Endothelial cell of umbilical vein (primary cell): ENCODE results near the gene PNLIPRP1. TPM values are rescaled to one million over a fixed set of nuclear protein-coding genes. Genes with fewer than 3 reads are reported as not detected.

Source experiments
- BruUV-seq: library from RNA; stranded (reverse); fragments of 400-500 nt; replicated peaks from 2 replicates; lab custom pipeline; 2021; lab: Mats Ljungman, UMichigan
- CTCF ChIA-PET: fragments of 300-600, 350-600 bp; sonication (Branson Sonifier 250); formaldehyde crosslinking; loops from one replicate; lab custom pipeline; 2021; ENCODE audit warnings: antibody characterized with exemption, inconsistent platforms; lab: Charles Lee
- POLR2A ChIA-PET: fragments of 300-600, 350-600 bp; sonication (Branson Sonifier 250); formaldehyde crosslinking; loops from one replicate; lab custom pipeline; 2021; ENCODE audit warnings: antibody characterized with exemption, inconsistent platforms; lab: Charles Lee
- DNase-seq: peaks from one replicate; pipeline ENCODE4 v3.0.0-alpha.2; 2011; ENCODE audit warnings: low read depth, low spot score
- FAIRE-seq: peaks from 2 replicates; lab custom pipeline; 2011; peaks lifted over from hg19 to GRCh38; lab: Jason Lieb, UNC
- H2AFZ ChIP-seq: 2 replicates; pipeline ENCODE4 v1.6.0; 2012; ENCODE audit warnings: low read depth, low read length, control low read depth, inconsistent platforms
- H3K27ac ChIP-seq: 2 replicates; pipeline ENCODE4 v1.5.1; 2011; ENCODE audit warnings: low read depth, mild to moderate bottlenecking, control low read depth, low read length, moderate library complexity; ENCODE audit not compliant: insufficient read depth
- H3K27me3 ChIP-seq, 2 experiments: 2 replicates each; pipeline versions ENCODE4 v1.6.0 to v1.6.1; 2011; ENCODE audit warnings: low read length in 2 of 2, mixed read lengths in 1 of 2; ENCODE audit not compliant: control insufficient read depth in 2 of 2, insufficient read depth in 2 of 2
- H3K36me3 ChIP-seq, 2 experiments: 2 replicates in 1 of 2; 3 replicates in 1 of 2; pipeline ENCODE4 v1.5.1; 2011; ENCODE audit warnings: low read length in 2 of 2, mild to moderate bottlenecking in 1 of 2, moderate library complexity in 1 of 2; ENCODE audit not compliant: control insufficient read depth in 2 of 2, insufficient read depth in 2 of 2; ENCODE audit errors: extremely low read depth in 1 of 2
- H3K4me1 ChIP-seq: 3 replicates; pipeline ENCODE4 v1.5.1; 2011; ENCODE audit warnings: mild to moderate bottlenecking, low read length; ENCODE audit not compliant: control insufficient read depth, insufficient read depth; ENCODE audit errors: extremely low read depth
- H3K4me2 ChIP-seq: 2 replicates; pipeline ENCODE4 v1.6.1; 2011; ENCODE audit warnings: low read length, control low read depth, mixed read lengths; ENCODE audit not compliant: insufficient read depth
- H3K4me3 ChIP-seq, 3 experiments: fragments of 200-600 bp in 1 of 3; sonication (generic), shearing (Covaris generic) in 1 of 3; replicated peaks in 1 of 3; 2 replicates each; pipeline ENCODE4 v1.5.1; 2011 to 2016; ENCODE audit warnings: control low read depth in 3 of 3, low read length in 3 of 3, mild to moderate bottlenecking in 2 of 3, inconsistent platforms in 1 of 3, low read depth in 1 of 3, moderate library complexity in 1 of 3; ENCODE audit not compliant: insufficient read depth in 1 of 3
- H3K79me2 ChIP-seq: 2 replicates; pipeline ENCODE4 v1.6.0; 2012; ENCODE audit warnings: low read length, inconsistent platforms; ENCODE audit not compliant: control insufficient read depth, insufficient read depth
- H3K9ac ChIP-seq: replicated peaks from 2 replicates; pipeline ENCODE3; 2011; ENCODE audit warnings: low read length, control low read depth; ENCODE audit not compliant: insufficient read depth; ENCODE audit errors: extremely low read depth
- H3K9me1 ChIP-seq: replicated peaks from 3 replicates; pipeline ENCODE4 v1.6.0; 2011; ENCODE audit warnings: mild to moderate bottlenecking, low read length; ENCODE audit not compliant: control insufficient read depth, insufficient read depth; ENCODE audit errors: extremely low read depth
- H3K9me3 ChIP-seq: replicated peaks from 2 replicates; pipeline ENCODE4 v1.5.1; 2012; ENCODE audit warnings: low read length, inconsistent platforms; ENCODE audit not compliant: control insufficient read depth, insufficient read depth
- H4K20me1 ChIP-seq: replicated peaks from 2 replicates; pipeline ENCODE3; 2011; ENCODE audit warnings: mild to moderate bottlenecking, low read length; ENCODE audit not compliant: control insufficient read depth, insufficient read depth; ENCODE audit errors: extremely low read depth
- CTCF ChIP-seq, 2 donors: IDR thresholded peaks; 1 replicate in 1 of 2; 2 replicates in 1 of 2; pipeline ENCODE4 v1.5.1; 2011; ENCODE audit warnings: low read length in 2 of 2, mild to moderate bottlenecking in 2 of 2, moderate library complexity in 2 of 2, control low read depth in 1 of 2, inconsistent platforms in 1 of 2, low read depth in 1 of 2; ENCODE audit not compliant: insufficient read depth in 1 of 2; ENCODE audit errors: extremely low read depth in 1 of 2
- EZH2 ChIP-seq: IDR thresholded peaks from 2 replicates; pipeline ENCODE4 v1.6.1; 2012; ENCODE audit warnings: borderline replicate concordance, low read depth, mild to moderate bottlenecking, moderate library complexity, low read length, inconsistent platforms; ENCODE audit not compliant: severe bottlenecking
- FOS ChIP-seq: IDR thresholded peaks from 2 replicates; pipeline ENCODE4 v1.6.1; 2011; ENCODE audit warnings: mild to moderate bottlenecking, low read length, moderate library complexity, borderline replicate concordance; ENCODE audit not compliant: insufficient read depth
- GATA2 ChIP-seq: IDR thresholded peaks from 2 replicates; pipeline ENCODE4 v1.7.0; 2011; ENCODE audit warnings: low read depth, mild to moderate bottlenecking, moderate library complexity, mixed read lengths, low read length; ENCODE audit not compliant: insufficient read length, insufficient read depth
- JUN ChIP-seq: IDR thresholded peaks from 2 replicates; pipeline ENCODE4 v1.6.1; 2011; ENCODE audit warnings: borderline replicate concordance, low read depth; ENCODE audit not compliant: insufficient read length, insufficient read depth
- MYC ChIP-seq: IDR thresholded peaks from one replicate; pipeline ENCODE4 v1.6.1; 2011; ENCODE audit warnings: mild to moderate bottlenecking, low read depth, low read length
- POLR2A ChIP-seq: IDR thresholded peaks from 2 replicates; pipeline ENCODE4 v1.6.1; 2012; ENCODE audit warnings: low read depth, mild to moderate bottlenecking, control low read depth, low read length
- POLR2AphosphoS5 ChIP-seq: IDR thresholded peaks from 2 replicates; pipeline ENCODE4 v1.6.1; 2012; ENCODE audit warnings: low read depth, mild to moderate bottlenecking, control low read depth, low read length, moderate library complexity; ENCODE audit not compliant: insufficient read depth
- dilution Hi-C: fragments of 300-500 bp; cut with MboI; formaldehyde crosslinking; loops from one replicate; pipeline ENCODE4 v1.15.0; 2019; ENCODE audit warnings: low sequenced_read_pairs; ENCODE audit not compliant: extremely low pct_ligation_motif_present
- intact Hi-C: fragments of 100-400 bp; cut with micrococcal nuclease; formaldehyde crosslinking; loops from one replicate; pipeline ENCODE4 v1.10.0; 2022
- polyA plus RNA-seq, 4 experiments: library from polyadenylated mRNA; depleted of rRNA in 3 of 4; stranded (reverse) in 3 of 4; unstranded in 1 of 4; fragments of >200 nt; gene quantifications; 2 replicates each; pipeline versions ENCODE4 v1.2.1 to v1.2.3, GENCODE V29; 2011 to 2012; ENCODE audit warnings: missing spikeins in 1 of 4
- total RNA-seq: library from RNA; stranded (reverse); gene quantifications from 2 replicates; pipeline ENCODE4 v1.2.3, GENCODE V29; 2021
- TF ChIP-seq, protein P1 (sequence below): IDR thresholded peaks from 2 replicates; pipeline ENCODE4 v1.6.1; 2011; ENCODE audit not compliant: insufficient read depth, insufficient read length

PNLIPRP1 gene
- total and polyA plus RNA-seq, 2 donors (not counting 3 experiments of a cell fraction or from before 2014, with no cell fraction given), result not detected

DNA sequence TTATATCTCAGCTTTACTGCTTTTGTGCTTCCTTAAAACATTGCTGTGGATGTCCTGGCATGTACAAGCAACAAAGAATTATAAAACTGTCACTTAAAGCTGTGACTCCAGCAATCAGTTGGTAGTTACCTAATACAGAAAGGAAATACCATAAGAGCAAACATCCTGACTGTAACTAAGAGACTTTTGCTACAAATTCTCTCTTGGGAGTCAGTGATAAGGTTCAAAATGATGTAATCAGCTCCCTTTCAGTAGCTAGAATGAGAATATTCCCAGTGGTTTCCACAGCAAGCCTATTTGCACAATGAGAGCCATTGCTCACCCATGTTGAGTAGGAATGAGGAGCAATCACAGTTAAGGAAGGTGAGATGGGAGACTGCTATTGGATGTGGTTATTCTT, 7.6 kb downstream of the PNLIPRP1 start:
- H3K9me1 ChIP-seq, result no peaks in the 10 kb centered on the region
- no peak for TF ChIP-seq CTCF (IDR thresholded peaks at IDR 0.05; ENCODE audit: extremely low read depth in 1 of 2, insufficient read depth in 1 of 2, low read depth in 1 of 2, low read length in 2 of 2)
- TF ChIP-seq MYC, result no peak
- no peak for TF ChIP-seq POLR2A
- no peak for TF ChIP-seq POLR2AphosphoS5
- TF ChIP-seq GATA2, result no peak
- no peak for TF ChIP-seq JUN
- no peak for TF ChIP-seq FOS
- TF ChIP-seq, protein P1, sequence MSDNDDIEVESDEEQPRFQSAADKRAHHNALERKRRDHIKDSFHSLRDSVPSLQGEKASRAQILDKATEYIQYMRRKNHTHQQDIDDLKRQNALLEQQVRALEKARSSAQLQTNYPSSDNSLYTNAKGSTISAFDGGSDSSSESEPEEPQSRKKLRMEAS, result no peak
- TF ChIP-seq EZH2, result no peak
- no peaks in the 10 kb centered on the region for H3K27me3 ChIP-seq
- dilution Hi-C loops, result no loop called here
- intact Hi-C loops, result no loop called here
- no peaks in the 10 kb centered on the region for H3K9me3 ChIP-seq
- FAIRE-seq, result no peak
- no peak overlapping the region for H2AFZ ChIP-seq
- H3K4me3 ChIP-seq, result no peak overlapping the region
- no peaks in the 10 kb centered on the region for H3K79me2 ChIP-seq
- H3K9ac ChIP-seq, result no peak overlapping the region
- DNase-seq, result no peak
- BruUV-seq, result no TSS peak
- H3K36me3 ChIP-seq, result no peaks in the 10 kb centered on the region
- no peak overlapping the region for H3K27ac ChIP-seq
- H3K4me1 ChIP-seq, result no peaks in the 10 kb centered on the region
- ChIA-PET POLR2A (no interaction called here), CTCF (no interaction called here)
- H3K4me2 ChIP-seq, result no peak overlapping the region
- H4K20me1 ChIP-seq, result no peaks in the 10 kb centered on the region
